Adrenal gland (tissue), 5 donors: ENCODE data around the gene CSTPP1.

ENCODE experiments used
- CTCF ChIP-seq, 6 experiments: fragments of 450-650 bp in 4 of 6; fragments of 200-600 bp in 2 of 6; sonication (generic) in 1 of 6; IDR thresholded peaks; 1 replicate in 5 of 6; 2 replicates in 1 of 6; pipeline versions ENCODE4 v1.5.1 to v1.8.0; 2016 to 2021; ENCODE audit warnings: antibody characterized with exemption in 6 of 6, mild to moderate bottlenecking in 2 of 6, moderate library complexity in 1 of 6
- POLR2A ChIP-seq, 2 donors: fragments of 450-650 bp; IDR thresholded peaks; one replicate each; pipeline ENCODE4 v1.6.1; 2017; ENCODE audit warnings: antibody characterized with exemption in 2 of 2, mild to moderate bottlenecking in 2 of 2, moderate library complexity in 1 of 2
- donor health status: DM: no; HTN: no; CAD: no.

DNA sequence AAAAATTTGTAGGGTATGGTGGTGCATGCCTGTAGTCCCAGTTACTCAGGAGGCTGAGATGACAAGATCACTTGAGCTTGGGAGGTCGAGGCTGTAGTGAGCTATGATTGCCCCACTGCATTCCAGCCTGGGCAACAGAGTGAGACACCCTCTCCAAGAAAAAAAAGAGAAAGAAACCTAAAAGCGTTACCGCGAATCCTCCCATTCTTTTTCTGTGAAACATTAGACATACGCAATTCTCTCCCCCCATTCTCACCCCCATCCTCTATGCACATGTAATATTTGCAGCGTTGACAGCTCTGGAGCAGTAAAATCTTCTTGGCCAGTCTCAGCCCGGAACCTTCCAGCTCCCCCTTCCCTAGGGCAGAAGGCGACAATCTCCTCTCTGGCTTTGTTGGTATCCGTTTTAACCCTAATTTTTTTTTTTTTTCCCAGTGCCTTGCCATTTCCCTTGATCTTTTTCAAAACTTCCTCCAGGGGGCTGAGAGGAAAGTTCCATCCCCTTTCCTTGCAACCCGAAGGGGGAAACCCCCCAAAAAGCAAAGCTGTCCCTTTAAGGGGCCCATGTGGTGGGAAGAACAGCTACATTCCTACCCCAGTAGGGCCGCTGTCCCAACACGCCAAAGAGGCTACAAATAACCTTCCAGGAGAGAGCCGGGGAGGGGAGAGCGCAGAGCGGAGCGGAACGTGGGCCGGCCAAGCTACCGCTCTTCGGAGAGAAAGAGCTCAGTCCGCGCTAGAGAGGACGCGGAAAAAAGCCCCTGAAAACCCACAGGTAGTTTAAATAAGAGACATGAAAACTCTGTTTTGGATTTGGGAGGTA lies 20.1 kb upstream of the CSTPP1 start:
- peak in 4 of 6 experiments; percentile 11 to 40 (median 31) for TF ChIP-seq CTCF (IDR thresholded peaks at IDR 0.05)
- TF ChIP-seq POLR2A (IDR thresholded peaks at IDR 0.05): peak in 1 of 2 donors; percentile 76
